Measurements from ENCODE around the gene EMX1. TPM values are rescaled to one million over a fixed set of nuclear protein-coding genes. Genes with fewer than 3 reads are reported as not detected.

Gene EMX1
- total and polyA plus RNA-seq, 2 of the 13 experiments (the other 11 are each of a cell fraction or from before 2014, with no cell fraction given), result 0.62 to 4.9 TPM

DNA sequence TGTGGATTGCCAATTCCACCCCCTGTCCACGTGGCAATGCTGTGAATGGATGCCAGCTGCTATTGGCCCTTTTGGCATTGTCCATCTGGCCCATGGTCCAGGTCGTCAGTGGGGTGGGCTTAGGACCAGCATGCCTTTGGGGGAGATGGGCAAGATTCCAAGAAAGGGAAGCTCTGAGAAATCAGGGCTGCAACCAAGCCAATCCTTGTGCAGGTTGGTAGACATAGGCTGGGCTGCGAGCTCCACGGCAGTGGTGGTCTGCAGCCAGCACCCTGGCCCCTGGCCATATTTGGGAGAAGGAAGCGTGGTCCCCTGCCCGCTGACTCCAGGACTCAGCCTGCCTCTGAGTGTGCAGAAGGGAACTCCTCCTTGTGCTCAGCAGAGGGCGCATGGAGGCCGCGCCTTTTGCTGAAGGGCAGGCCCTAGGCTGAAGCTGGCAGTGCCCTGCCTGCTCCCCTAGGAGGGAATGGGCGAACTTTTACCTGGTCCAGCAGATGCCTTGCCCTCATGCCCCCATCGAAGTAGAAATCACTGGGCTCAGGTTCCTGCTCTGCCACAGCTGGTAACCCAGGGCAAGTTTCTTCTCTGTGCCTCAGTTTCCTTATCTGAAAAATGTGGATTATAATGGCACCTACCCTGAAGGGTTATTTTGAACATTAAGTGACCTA, 24.7 kb upstream of the EMX1 start (continued):
- TF ChIP-seq, protein P1, sequence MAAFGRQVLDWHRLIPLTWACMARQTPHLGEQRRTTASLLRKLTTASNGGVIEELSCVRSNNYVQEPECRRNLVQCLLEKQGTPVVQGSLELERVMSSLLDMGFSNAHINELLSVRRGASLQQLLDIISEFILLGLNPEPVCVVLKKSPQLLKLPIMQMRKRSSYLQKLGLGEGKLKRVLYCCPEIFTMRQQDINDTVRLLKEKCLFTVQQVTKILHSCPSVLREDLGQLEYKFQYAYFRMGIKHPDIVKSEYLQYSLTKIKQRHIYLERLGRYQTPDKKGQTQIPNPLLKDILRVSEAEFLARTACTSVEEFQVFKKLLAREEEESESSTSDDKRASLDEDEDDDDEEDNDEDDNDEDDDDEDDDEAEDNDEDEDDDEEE (CRISPR knock-in tag; IDR thresholded peaks at IDR 0.05), result no peak
- TF ChIP-seq DNMT3B (CRISPR knock-in tag; conservative IDR thresholded peaks at IDR 0.05) (no peak), ZNF441 (CRISPR knock-in tag; IDR thresholded peaks at IDR 0.05; ENCODE audit: borderline replicate concordance) (no peak), CHCHD3 (CRISPR knock-in tag; IDR thresholded peaks at IDR 0.05) (no peak), ZFP41 (CRISPR knock-in tag; IDR thresholded peaks at IDR 0.05; ENCODE audit: borderline replicate concordance) (no peak), HDAC6 (IDR thresholded peaks at IDR 0.05; ENCODE audit: low read depth, low read length) (no peak), KDM1A (CRISPR knock-in tag; IDR thresholded peaks at IDR 0.05) (no peak), ZNF749 (CRISPR knock-in tag; IDR thresholded peaks at IDR 0.05; ENCODE audit: borderline replicate concordance) (no peak), FIP1L1 (IDR thresholded peaks at IDR 0.05; ENCODE audit: borderline replicate concordance, insufficient read depth, low read depth, low read length) (no peak), JUNB (CRISPR knock-in tag; IDR thresholded peaks at IDR 0.05; ENCODE audit: borderline replicate concordance) (no peak), HNRNPL (IDR thresholded peaks at IDR 0.05; ENCODE audit: low read depth, low read length) (peak; percentile 99), SRSF1 (optimal IDR thresholded peaks at IDR 0.05; ENCODE audit: low read depth, low read length) (no peak), REXO4 (CRISPR knock-in tag; IDR thresholded peaks at IDR 0.05; ENCODE audit: borderline replicate concordance) (no peak), ZFP36 (IDR thresholded peaks at IDR 0.05; ENCODE audit: borderline replicate concordance, low read depth, low read length, partially characterized antibody) (no peak), HIVEP1 (CRISPR knock-in tag; IDR thresholded peaks at IDR 0.05) (peak; percentile 74; the same call in 1 of the 2 replicates), PRMT3 (CRISPR knock-in tag; IDR thresholded peaks at IDR 0.05; ENCODE audit: borderline replicate concordance, low read depth) (no peak), ZNF354B (CRISPR knock-in tag; IDR thresholded peaks at IDR 0.05) (no peak)
- TF ChIP-seq, protein P2, sequence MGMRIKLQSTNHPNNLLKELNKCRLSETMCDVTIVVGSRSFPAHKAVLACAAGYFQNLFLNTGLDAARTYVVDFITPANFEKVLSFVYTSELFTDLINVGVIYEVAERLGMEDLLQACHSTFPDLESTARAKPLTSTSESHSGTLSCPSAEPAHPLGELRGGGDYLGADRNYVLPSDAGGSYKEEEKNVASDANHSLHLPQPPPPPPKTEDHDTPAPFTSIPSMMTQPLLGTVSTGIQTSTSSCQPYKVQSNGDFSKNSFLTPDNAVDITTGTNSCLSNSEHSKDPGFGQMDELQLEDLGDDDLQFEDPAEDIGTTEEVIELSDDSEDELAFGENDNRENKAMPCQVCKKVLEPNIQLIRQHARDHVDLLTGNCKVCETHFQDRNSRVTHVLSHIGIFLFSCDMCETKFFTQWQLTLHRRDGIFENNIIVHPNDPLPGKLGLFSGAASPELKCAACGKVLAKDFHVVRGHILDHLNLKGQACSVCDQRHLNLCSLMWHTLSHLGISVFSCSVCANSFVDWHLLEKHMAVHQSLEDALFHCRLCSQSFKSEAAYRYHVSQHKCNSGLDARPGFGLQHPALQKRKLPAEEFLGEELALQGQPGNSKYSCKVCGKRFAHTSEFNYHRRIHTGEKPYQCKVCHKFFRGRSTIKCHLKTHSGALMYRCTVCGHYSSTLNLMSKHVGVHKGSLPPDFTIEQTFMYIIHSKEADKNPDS (CRISPR knock-in tag; IDR thresholded peaks at IDR 0.05), result no peak
- TF ChIP-seq, protein P3, sequence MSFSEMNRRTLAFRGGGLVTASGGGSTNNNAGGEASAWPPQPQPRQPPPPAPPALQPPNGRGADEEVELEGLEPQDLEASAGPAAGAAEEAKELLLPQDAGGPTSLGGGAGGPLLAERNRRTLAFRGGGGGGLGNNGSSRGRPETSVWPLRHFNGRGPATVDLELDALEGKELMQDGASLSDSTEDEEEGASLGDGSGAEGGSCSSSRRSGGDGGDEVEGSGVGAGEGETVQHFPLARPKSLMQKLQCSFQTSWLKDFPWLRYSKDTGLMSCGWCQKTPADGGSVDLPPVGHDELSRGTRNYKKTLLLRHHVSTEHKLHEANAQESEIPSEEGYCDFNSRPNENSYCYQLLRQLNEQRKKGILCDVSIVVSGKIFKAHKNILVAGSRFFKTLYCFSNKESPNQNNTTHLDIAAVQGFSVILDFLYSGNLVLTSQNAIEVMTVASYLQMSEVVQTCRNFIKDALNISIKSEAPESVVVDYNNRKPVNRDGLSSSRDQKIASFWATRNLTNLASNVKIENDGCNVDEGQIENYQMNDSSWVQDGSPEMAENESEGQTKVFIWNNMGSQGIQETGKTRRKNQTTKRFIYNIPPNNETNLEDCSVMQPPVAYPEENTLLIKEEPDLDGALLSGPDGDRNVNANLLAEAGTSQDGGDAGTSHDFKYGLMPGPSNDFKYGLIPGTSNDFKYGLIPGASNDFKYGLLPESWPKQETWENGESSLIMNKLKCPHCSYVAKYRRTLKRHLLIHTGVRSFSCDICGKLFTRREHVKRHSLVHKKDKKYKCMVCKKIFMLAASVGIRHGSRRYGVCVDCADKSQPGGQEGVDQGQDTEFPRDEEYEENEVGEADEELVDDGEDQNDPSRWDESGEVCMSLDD (CRISPR knock-in tag; IDR thresholded peaks at IDR 0.05; ENCODE audit: borderline replicate concordance), result no peak
- TF ChIP-seq, protein P4, sequence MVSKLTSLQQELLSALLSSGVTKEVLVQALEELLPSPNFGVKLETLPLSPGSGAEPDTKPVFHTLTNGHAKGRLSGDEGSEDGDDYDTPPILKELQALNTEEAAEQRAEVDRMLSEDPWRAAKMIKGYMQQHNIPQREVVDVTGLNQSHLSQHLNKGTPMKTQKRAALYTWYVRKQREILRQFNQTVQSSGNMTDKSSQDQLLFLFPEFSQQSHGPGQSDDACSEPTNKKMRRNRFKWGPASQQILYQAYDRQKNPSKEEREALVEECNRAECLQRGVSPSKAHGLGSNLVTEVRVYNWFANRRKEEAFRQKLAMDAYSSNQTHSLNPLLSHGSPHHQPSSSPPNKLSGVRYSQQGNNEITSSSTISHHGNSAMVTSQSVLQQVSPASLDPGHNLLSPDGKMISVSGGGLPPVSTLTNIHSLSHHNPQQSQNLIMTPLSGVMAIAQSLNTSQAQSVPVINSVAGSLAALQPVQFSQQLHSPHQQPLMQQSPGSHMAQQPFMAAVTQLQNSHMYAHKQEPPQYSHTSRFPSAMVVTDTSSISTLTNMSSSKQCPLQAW (CRISPR knock-in tag; IDR thresholded peaks at IDR 0.05), result no peak
- TF ChIP-seq, protein P5, sequence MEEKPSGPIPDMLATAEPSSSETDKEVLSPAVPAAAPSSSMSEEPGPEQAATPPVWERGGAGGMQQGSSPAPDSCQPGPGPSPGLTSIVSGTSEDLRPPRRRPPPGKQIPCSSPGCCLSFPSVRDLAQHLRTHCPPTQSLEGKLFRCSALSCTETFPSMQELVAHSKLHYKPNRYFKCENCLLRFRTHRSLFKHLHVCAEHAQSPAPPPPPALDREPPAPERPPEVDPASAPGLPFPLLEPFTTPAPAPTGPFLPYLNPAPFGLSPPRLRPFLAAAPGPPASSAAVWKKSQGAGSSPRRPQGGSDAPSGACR (CRISPR knock-in tag; IDR thresholded peaks at IDR 0.05), result no peak

Measured in HepG2 (cell line).